Fibroblast of lung (primary cell): ENCODE measurements around the gene SCAMP5.

ENCODE experiments used
- EZH2 ChIP-seq: IDR thresholded peaks from 2 replicates; pipeline ENCODE4 v1.5.1; 2012; ENCODE audit warnings: low read length, control low read depth, mild to moderate bottlenecking; ENCODE audit errors: missing control alignments
- TF ChIP-seq, protein P1 (sequence below), 2 donors: IDR thresholded peaks in 1 of 2; conservative IDR thresholded peaks in 1 of 2; 1 replicate in 1 of 2; 2 replicates in 1 of 2; pipeline ENCODE4 v1.5.1; 2011 to 2012; ENCODE audit warnings: low read length in 2 of 2, control low read depth in 1 of 2, inconsistent platforms in 1 of 2, low read depth in 1 of 2, mild to moderate bottlenecking in 1 of 2

DNA sequence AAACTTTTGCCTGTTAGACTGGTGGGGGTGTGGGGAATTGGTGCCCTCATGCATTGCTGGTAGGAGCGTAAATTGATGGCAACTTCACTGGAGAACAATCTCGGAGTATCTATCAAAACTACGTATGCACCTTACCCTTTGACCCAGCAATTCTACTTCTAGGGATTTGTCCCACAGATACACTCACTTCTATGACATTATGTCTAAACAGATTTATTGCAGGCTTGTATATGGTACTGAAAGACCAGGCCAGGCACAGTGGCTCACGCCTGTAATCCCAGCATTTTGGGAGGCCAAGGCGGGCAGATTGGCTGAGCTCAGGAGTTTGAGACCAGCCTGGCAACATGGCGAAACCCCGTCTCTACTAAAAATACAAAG, 58.4 kb downstream of the SCAMP5 start:
- TF ChIP-seq EZH2, result no peak
- TF ChIP-seq, protein P1, sequence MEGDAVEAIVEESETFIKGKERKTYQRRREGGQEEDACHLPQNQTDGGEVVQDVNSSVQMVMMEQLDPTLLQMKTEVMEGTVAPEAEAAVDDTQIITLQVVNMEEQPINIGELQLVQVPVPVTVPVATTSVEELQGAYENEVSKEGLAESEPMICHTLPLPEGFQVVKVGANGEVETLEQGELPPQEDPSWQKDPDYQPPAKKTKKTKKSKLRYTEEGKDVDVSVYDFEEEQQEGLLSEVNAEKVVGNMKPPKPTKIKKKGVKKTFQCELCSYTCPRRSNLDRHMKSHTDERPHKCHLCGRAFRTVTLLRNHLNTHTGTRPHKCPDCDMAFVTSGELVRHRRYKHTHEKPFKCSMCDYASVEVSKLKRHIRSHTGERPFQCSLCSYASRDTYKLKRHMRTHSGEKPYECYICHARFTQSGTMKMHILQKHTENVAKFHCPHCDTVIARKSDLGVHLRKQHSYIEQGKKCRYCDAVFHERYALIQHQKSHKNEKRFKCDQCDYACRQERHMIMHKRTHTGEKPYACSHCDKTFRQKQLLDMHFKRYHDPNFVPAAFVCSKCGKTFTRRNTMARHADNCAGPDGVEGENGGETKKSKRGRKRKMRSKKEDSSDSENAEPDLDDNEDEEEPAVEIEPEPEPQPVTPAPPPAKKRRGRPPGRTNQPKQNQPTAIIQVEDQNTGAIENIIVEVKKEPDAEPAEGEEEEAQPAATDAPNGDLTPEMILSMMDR (conservative IDR thresholded peaks at IDR 0.05 in 1 of 2, IDR thresholded peaks at IDR 0.05 in 1 of 2; ENCODE audit: low read depth in 1 of 2, low read length in 2 of 2), result no peak
